ENCODE measurements around the gene APOD. TPM values are rescaled to one million over a fixed set of nuclear protein-coding genes. Genes with fewer than 3 reads are reported as not detected.

The APOD gene
- total RNA-seq, 1 donor from 2014 or later: 2.9 TPM

DNA sequence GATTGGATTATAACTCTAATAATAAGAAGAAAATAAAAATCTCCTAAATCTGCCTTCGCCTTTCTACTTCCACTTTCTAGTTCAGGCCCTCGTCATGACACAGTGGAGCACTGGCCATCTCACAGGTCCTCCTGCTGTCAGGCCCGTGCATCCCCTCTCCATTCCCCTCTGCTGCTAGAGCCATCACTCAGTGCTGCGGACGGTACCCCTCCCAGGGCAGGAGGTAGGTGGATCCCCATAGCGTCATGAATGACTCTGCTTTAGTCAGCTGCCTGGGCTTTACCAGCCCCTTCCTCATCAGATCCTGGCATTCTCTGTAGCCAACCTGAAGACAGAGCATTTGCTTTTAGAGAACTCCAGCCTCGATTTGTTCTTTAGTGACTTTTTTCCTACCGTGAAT lies 28.6 kb downstream of the APOD start:
- Mint-ChIP-seq H3K4me1 (ENCODE audit: low read depth) (no peaks in the 10 kb centered on the region), H3K27ac (ENCODE audit: unreplicated experiment) (no peak overlapping the region), H3K4me3 (ENCODE audit: unreplicated experiment) (no peak overlapping the region), H3K27me3 (ENCODE audit: low read depth) (peaks cover 14% of the 10 kb centered on the region), H3K9me3 (ENCODE audit: low read depth) (no peaks in the 10 kb centered on the region), H3K36me3 (ENCODE audit: low read depth) (no peaks in the 10 kb centered on the region)
- DNase-seq (ENCODE audit: low spot score): no peak
- no peak for TF ChIP-seq CTCF (IDR thresholded peaks at IDR 0.05)

DNA sequence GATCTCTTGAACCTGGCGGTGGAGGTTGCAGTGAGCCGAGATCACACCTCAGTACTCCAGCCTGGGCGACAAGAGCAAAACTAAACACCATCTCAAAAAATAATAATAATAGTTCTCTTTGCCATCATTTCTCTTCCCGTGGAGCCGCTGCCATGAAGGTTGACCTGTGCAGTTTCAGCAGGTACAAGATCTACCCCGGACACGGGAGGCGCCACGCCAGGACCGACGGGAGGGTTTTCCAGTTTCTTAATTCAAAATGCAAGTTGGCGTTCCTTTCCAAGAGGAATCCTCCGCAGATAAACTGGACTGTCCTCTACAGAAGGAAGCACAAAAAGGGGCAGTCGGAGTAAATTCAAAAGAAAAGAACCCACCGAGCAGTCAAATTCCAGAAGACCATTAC lies 29.3 kb downstream of the APOD start:
- Mint-ChIP-seq H3K27me3 (ENCODE audit: low read depth) (peaks cover 12% of the 10 kb centered on the region), H3K27ac (ENCODE audit: unreplicated experiment) (no peak overlapping the region), H3K4me3 (ENCODE audit: unreplicated experiment) (no peak overlapping the region), H3K4me1 (ENCODE audit: low read depth) (no peaks in the 10 kb centered on the region), H3K9me3 (ENCODE audit: low read depth) (no peaks in the 10 kb centered on the region), H3K36me3 (ENCODE audit: low read depth) (no peaks in the 10 kb centered on the region)
- TF ChIP-seq CTCF (IDR thresholded peaks at IDR 0.05): no peak
- DNase-seq (ENCODE audit: low spot score): no peak

DNA sequence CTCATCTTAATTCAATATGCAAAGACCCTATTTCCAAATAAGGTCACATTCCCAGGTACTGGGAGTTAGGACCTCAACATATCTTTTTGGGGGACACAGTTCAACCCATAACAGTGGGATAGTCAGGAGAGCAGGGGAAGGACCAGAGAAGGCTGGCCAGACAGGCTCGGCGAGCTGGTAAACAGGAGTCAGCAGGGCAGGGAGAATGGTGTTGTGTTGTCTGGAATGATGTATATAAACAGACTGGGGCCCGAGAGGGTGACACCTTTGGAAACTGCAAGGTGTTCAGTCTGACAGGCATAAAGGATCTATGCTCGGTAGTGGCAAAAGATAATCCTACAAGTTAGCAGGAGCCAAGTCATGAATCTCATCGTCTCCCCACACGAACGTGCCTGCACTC lies 30.5 kb downstream of the APOD start:
- Mint-ChIP-seq H3K36me3 (ENCODE audit: low read depth) (no peaks in the 10 kb centered on the region), H3K27ac (ENCODE audit: unreplicated experiment) (no peak overlapping the region), H3K9me3 (ENCODE audit: low read depth) (no peaks in the 10 kb centered on the region), H3K4me3 (ENCODE audit: unreplicated experiment) (no peak overlapping the region), H3K4me1 (ENCODE audit: low read depth) (no peaks in the 10 kb centered on the region), H3K27me3 (ENCODE audit: low read depth) (peaks cover 12% of the 10 kb centered on the region)
- no peak for DNase-seq (ENCODE audit: low spot score)
- TF ChIP-seq CTCF (IDR thresholded peaks at IDR 0.05): no peak

DNA sequence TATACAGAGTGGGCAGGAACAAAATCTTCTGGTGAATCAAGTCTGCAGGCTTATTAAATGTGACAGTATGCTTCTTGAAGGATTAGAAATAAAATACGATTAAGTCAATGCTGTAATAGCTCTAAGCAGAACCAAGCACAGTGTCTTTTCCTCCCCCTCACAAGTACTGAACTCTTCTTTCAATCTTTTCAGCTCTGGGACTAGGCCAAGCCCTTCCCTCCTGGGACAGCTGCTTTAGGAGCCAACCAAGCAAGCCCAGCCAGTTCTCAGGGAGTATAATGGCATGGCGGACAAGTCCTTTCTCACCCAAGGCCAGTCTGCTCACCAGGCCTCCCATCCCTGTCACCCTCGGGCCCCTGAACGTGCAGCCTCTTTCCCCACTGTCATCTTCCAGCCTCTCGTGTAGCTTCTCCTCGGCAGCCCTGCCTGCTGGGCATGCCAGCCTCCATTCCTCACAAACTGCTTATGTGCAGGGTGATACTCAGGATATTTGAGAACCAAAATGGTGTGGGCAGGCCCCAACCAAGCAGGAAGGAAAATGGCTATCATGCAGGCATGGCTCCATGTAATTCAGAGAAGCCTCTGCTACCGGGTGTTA lies 32.3 kb downstream of the APOD start:
- Mint-ChIP-seq H3K36me3 (ENCODE audit: low read depth) (no peaks in the 10 kb centered on the region), H3K9me3 (ENCODE audit: low read depth) (no peaks in the 10 kb centered on the region), H3K4me3 (ENCODE audit: unreplicated experiment) (no peak overlapping the region), H3K27me3 (ENCODE audit: low read depth) (peaks cover 12% of the 10 kb centered on the region), H3K27ac (ENCODE audit: unreplicated experiment) (no peak overlapping the region), H3K4me1 (ENCODE audit: low read depth) (peaks cover 4% of the 10 kb centered on the region)
- TF ChIP-seq CTCF (IDR thresholded peaks at IDR 0.05): no peak
- no peak for DNase-seq (ENCODE audit: low spot score)

DNA sequence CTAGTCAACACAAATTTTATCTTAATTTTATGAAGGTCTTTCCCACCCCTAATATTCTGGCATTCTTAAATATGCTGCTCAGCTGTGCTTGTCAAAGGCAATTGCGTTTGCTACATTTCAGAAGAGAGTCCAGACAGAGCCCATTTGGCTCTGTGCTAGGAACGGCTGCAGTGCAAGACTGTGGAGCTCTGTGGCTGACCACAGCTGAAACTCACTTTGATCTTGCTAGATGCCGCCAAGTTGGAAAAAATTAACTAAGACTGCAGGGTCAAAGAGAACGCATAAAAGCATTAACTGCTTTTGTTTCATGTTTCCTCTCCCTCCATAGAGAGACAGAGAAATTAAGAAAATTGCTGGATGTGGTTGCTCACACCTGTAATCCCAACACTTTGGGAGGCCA lies 33.0 kb downstream of the APOD start:
- H3K4me3 Mint-ChIP-seq (ENCODE audit: unreplicated experiment): no peak overlapping the region
- H3K36me3 Mint-ChIP-seq (ENCODE audit: low read depth): no peaks in the 10 kb centered on the region
- H3K4me1 Mint-ChIP-seq (ENCODE audit: low read depth): peaks cover 11% of the 10 kb centered on the region
- H3K27ac Mint-ChIP-seq (ENCODE audit: unreplicated experiment): no peak overlapping the region
- peaks cover 8% of the 10 kb centered on the region for H3K27me3 Mint-ChIP-seq (ENCODE audit: low read depth)
- H3K9me3 Mint-ChIP-seq (ENCODE audit: low read depth): no peaks in the 10 kb centered on the region
- no peak for TF ChIP-seq CTCF (IDR thresholded peaks at IDR 0.05)
- no peak for DNase-seq (ENCODE audit: low spot score)
